Measurements from ENCODE around the gene NAGK.

The NAGK gene

DNA sequence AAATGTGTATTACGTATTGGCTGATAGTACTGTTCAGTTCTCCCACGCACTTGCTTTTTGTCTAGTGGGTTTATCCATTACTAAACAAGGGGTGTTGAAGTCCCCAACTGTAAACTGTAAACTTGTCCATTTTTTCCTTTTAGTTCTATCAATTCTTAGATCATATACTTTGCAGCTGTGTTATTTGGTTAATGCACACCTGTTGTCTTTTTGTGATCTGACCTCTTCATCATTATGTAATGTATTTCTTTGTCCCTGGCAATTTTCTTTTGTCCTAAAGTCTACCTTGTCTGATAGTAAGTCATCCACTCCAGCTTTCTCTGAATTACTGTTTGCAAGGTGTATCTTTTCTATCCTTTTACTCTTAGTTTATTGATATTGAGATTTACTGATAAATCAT, 39.6 kb downstream of the NAGK start:
- DNase-seq (ENCODE audit: low read depth in 2 of 2): no peak

DNA sequence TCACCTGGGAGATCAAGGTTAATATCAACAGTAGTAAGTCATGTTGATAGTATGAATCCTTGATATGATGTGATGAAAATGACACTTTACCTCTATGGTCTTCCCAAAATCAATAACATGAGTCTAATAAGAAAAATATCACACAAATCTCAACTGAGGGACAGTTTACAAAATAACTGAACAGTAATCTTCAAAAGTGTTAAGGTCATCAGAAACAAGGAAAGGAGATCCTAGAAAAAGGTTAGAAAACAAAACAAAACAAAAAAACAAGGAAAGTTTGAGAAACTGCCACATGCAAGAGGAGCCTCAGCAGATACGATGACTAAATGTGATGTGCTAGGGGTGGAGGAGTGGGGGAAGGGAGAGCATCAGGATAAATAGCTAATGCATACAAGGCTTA, 45.4 kb downstream of the NAGK start:
- DNase-seq (ENCODE audit: low read depth in 2 of 2): no peak

DNA sequence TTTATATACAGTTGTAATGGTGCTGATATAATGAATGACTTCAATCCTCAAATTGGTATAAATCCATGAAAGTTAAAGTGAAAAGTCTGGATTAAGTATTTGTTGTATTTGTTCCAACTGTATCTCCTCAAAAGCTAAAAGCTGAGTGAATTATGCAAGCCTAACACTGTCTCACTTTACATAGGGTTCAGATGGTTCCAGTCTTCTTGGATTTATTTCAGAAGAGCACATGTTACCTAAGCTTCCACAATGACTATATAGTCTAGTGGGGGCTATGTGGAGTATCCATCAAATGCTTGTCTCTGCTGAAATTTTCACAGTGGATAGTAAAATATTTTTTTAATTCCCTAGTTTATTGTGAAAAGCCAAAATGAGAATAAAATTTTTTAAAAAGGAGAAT, 48.6 kb downstream of the NAGK start:
- no peak for DNase-seq (ENCODE audit: low read depth in 2 of 2)

DNA sequence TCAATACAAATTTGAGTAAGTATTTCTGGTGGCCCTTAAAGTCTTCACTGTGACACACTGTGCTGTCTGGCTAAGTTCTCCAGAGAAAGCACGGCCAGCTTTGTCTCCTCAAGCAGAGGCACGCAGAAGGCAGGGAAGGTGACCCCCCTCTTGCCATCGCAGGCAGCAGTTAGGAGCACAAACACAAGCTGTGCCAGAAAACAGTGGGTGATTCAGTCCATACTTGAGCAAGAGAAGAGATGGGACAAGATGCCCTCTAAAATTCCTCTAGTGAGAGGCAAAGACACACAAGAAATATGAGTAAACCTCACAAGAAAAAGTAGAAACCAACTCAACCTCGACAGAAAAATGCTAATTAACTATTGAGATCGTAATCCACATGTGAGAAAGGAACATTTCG, 51.7 kb downstream of the NAGK start:
- no peak for DNase-seq (ENCODE audit: low read depth in 2 of 2)

DNA sequence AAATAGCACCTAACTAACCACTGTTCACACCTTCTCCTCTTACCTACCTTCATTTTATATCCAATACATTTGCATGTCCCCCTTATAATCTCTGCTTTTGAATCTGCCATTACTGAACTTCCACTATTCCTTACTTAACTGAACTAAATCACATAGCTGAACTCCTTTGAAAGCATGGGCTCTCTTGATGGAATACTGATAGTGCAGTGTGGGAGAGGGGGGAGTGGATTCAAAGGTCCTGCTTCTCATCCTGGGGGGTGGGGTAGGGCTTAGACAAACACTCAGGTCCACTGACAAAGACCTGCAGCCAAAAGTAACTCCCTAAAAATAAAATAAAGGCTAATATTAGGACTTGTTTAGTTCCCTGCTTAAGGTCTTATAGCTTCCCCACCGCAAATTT, 53.0 kb downstream of the NAGK start:
- no peak for DNase-seq (ENCODE audit: low read depth in 2 of 2)

DNA sequence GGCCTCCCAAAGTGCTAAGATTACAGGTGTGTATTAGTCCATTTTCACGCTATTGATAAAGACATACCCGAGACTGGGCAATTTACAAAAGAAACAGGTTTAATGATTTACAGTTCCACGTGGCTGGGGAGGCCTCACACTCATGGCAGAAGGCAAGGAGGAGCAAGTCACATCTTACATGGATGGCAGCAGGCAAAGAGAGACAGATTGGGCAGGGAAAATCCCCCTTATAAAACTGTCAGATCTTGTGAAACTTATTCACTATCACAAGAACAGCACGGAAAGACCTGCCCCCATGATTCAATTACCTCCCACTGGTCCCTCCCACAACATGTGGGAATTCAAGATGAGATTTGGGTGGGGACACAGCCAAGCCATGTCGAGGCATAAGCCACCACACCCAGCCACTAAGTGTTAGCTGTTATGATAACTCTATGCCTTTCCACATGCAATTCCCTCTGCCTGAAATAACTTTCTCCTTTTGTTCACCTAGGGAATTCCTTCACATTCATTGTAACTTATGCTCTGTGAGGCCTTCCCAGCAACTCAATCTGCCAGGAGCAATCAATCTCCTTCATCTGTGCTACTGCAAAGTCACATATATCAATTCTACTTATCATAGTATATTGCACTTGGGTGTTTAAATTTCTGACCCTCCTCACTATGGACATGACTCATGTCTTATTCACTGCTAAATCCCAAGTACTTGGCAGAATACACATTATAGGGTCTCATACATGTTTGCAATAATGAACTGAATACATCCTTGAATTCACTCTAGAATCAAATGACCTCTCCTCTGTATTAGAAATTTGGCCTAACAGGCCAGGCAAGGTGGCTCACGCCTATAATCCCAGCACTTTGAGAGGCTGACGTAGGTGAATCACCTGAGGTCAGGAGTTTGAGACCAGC, 54.2 kb downstream of the NAGK start:
- no peak for DNase-seq (ENCODE audit: low read depth in 2 of 2)

DNA sequence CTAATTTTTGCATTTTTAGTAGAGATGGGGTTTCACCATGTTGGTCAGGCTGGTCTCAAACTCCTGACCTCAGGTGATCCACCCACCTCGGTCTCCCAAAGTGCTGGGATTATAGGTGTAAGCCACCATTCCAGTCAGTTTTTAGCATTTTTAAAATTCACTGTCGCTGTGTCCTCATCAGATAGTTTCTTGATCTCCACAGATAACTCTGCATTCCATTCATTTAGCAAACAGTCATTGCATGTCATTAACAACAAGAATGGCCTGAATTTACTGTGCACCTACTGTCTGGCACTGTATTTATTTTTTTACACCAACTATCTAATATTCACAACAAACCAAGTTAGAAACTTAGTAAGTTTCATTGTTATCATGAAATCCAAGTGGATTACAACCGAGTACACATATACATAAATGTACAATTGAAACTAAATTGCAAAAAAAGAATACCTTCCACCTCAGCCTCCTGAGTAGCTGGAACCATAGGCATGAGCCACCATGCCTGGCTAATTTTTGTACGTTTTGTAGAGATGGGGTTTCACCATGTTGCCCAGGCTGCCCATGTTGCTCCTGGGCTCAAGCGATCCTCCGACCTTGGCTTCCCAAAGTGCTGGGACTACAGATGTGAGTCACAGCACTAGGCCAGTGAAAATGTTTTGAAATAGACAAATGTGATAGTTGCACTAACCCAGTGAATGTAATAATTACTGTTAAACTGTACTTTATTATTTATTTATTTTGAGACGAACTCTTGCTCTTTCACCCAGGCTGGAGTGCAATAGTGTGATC, 57.3 kb downstream of the NAGK start:
- DNase-seq (ENCODE audit: low read depth in 2 of 2): no peak

DNA sequence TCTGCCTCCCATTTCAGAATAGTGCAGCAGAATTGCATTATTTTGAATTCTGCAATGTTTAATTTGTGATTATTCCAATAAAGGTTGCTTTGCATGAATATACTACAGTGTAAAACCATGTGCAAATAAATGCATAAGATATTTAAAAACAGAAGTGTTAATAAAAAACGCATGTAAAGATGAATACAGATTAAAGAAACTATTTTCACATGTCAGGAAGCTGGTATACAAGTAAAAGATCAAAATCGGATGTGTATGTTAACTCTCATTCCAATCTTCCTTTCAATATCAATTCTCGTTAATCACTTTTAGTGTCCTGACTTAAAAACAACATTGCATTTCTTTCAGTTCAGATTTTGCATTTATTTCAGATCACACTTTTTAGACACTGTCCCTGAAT, 58.5 kb downstream of the NAGK start:
- DNase-seq (ENCODE audit: low read depth in 2 of 2): no peak
